ELF-1 (cell line): Measurements from ENCODE around the gene FICD.
"Not testable (repeated sequence)": the region's sequence is repeated elsewhere in the genome, so short reads cannot be mapped to it uniquely, and the experiment has no call there.

Experiments
- DNase-seq: peaks from one replicate; pipeline ENCODE4 v3.0.0-alpha.2; 2016; ENCODE audit warnings: low read depth, low spot score

Gene FICD

GRCh38 chr12:108514973-108515814, at the start of gene FICD:
Gene FICD, plus strand, starts transcription at chr12:108515277. Its CDS starts 1,696 bp downstream, at chr12:108516973.
- DNase-seq = peak; percentile 99

- no peak for DNase-seq
Measured at GRCh38 chr12:108465417-108465816, 49.7 kb upstream of the FICD start.

- DNase-seq = peak; percentile 53
Measured at GRCh38 chr12:108468196-108468968, 46.7 kb upstream of the FICD start.

GRCh38 chr12:108473400-108474055, 41.5 kb upstream of the FICD start:
- no peak for DNase-seq

GRCh38 chr12:108475396-108475795, 39.7 kb upstream of the FICD start:
- DNase-seq = no peak

- DNase-seq = peak; percentile 14
Measured at GRCh38 chr12:108477055-108477880, 37.8 kb upstream of the FICD start.

- no peak for DNase-seq
Measured at GRCh38 chr12:108477881-108478259, 37.2 kb upstream of the FICD start.

GRCh38 chr12:108478611-108479206, 36.4 kb upstream of the FICD start:
- peak; percentile 37 for DNase-seq

- no peak for DNase-seq
Measured at GRCh38 chr12:108479364-108480070, 35.6 kb upstream of the FICD start.

- DNase-seq = peak; percentile 64
Measured at GRCh38 chr12:108482717-108483212, 32.3 kb upstream of the FICD start.

- DNase-seq = peak; percentile 28
Measured at GRCh38 chr12:108483213-108484059, 31.6 kb upstream of the FICD start.

GRCh38 chr12:108484431-108484830, 30.6 kb upstream of the FICD start:
- DNase-seq = no peak

- DNase-seq = no peak
Measured at GRCh38 chr12:108484845-108485244, 30.2 kb upstream of the FICD start.

GRCh38 chr12:108485371-108485770, 29.7 kb upstream of the FICD start:
- peak; percentile 17 for DNase-seq

- not testable (repeated sequence) for DNase-seq
Measured at GRCh38 chr12:108487029-108487428, 28.0 kb upstream of the FICD start.

- no peak for DNase-seq
Measured at GRCh38 chr12:108491256-108491655, 23.8 kb upstream of the FICD start.

- peak; percentile 63 for DNase-seq
Measured at GRCh38 chr12:108495054-108495453, 20.0 kb upstream of the FICD start.

GRCh38 chr12:108495823-108496579, 19.1 kb upstream of the FICD start:
- no peak for DNase-seq
